Epithelial cell of proximal tubule (primary cell): ENCODE results near the gene TSHZ3. TPM values are rescaled to one million over a fixed set of nuclear protein-coding genes. Genes with fewer than 3 reads are reported as not detected.
A peak's percentile ranks its signal among the peaks of the same experiment; 100 is the strongest.

Source experiments
- DNase-seq: peaks from one replicate; pipeline ENCODE4 v3.0.0-alpha.2; 2011; ENCODE audit warnings: low read depth
- H3K4me3 ChIP-seq: 2 replicates; pipeline ENCODE4 v1.5.1; 2011; ENCODE audit warnings: low read depth, mild to moderate bottlenecking, low read length
- CTCF ChIP-seq: conservative IDR thresholded peaks from 2 replicates; pipeline ENCODE4 v1.5.1; 2012; ENCODE audit warnings: low read depth, mild to moderate bottlenecking, low read length
- total RNA-seq: library from RNA; depleted of rRNA; stranded (reverse); fragments of >200 nt; gene quantifications from 2 replicates; pipeline ENCODE4 v1.2.3, GENCODE V29; 2015

The TSHZ3 gene
- total RNA-seq, 1 donor from 2014 or later: 0.12 TPM

- TF ChIP-seq CTCF: no peak
These were observed 21.0 kb upstream of the TSHZ3 start for GRCh38 chr19:31370216-31370615.

GRCh38 chr19:31364963-31365362, 15.7 kb upstream of the TSHZ3 start:
- no peak for TF ChIP-seq CTCF
- DNase-seq: no peak
- H3K4me3 ChIP-seq: no peak overlapping the region

More at GRCh38 chr19:31370216-31370615, 21.0 kb upstream of the TSHZ3 start:
- H3K4me3 ChIP-seq: no peak overlapping the region
- no peak for DNase-seq

- TF ChIP-seq CTCF: no peak
- DNase-seq: no peak
- H3K4me3 ChIP-seq: no peak overlapping the region
These were observed 12.5 kb upstream of the TSHZ3 start for GRCh38 chr19:31361728-31362127.

GRCh38 chr19:31357315-31357673, 8.1 kb upstream of the TSHZ3 start:
- no peak for DNase-seq
- H3K4me3 ChIP-seq: no peak overlapping the region
- no peak for TF ChIP-seq CTCF

GRCh38 chr19:31356587-31357314, 7.5 kb upstream of the TSHZ3 start:
- TF ChIP-seq CTCF: peak; percentile 37
- DNase-seq: no peak
- H3K4me3 ChIP-seq: no peak overlapping the region

GRCh38 chr19:31355665-31356289, 6.5 kb upstream of the TSHZ3 start:
- no peak for TF ChIP-seq CTCF
- no peak overlapping the region for H3K4me3 ChIP-seq
- no peak for DNase-seq
